Suprapubic skin (tissue), 4 donors: Measurements from ENCODE around the gene ASCL5. TPM values are rescaled to one million over a fixed set of nuclear protein-coding genes. Genes with fewer than 3 reads are reported as not detected.
A peak's percentile ranks its signal among the peaks of the same experiment; 100 is the strongest.

Source experiments
- DNase-seq, 2 donors: peaks; one replicate each; pipeline ENCODE4 v3.0.0-alpha.2; 2019; ENCODE audit warnings: low spot score in 2 of 2
- H3K27ac ChIP-seq: fragments of 200-600 bp; sonication (generic); one replicate; pipeline ENCODE4 v1.5.1; 2019
- H3K27me3 ChIP-seq: fragments of 200-600 bp; sonication (generic); one replicate; pipeline ENCODE4 v1.5.1; 2019
- H3K36me3 ChIP-seq: fragments of 200-600 bp; sonication (generic); one replicate; pipeline ENCODE4 v1.5.1; 2019
- H3K4me1 ChIP-seq: fragments of 200-600 bp; sonication (generic); one replicate; pipeline ENCODE4 v1.5.1; 2019
- H3K4me3 ChIP-seq: fragments of 200-600 bp; sonication (generic); one replicate; pipeline ENCODE4 v1.5.1; 2019; ENCODE audit warnings: mild to moderate bottlenecking
- H3K9me3 ChIP-seq: fragments of 200-600 bp; sonication (generic); one replicate; pipeline ENCODE4 v1.5.1; 2019
- CTCF ChIP-seq, 2 donors: fragments of 200-600 bp in 1 of 2; fragments of 450-650 bp in 1 of 2; sonication (generic) in 1 of 2; IDR thresholded peaks; one replicate each; pipeline ENCODE4 v1.5.1; 2016 to 2019; ENCODE audit warnings: antibody characterized with exemption in 2 of 2, mild to moderate bottlenecking in 1 of 2, moderate library complexity in 1 of 2
- EP300 ChIP-seq: sonication (generic); formaldehyde crosslinking; IDR thresholded peaks from one replicate; pipeline ENCODE4 v1.6.1; 2017; ENCODE audit warnings: antibody characterized with exemption
- POLR2A ChIP-seq, 2 donors: fragments of 450-650 bp; IDR thresholded peaks; one replicate each; pipeline ENCODE4 v1.6.1; 2017; ENCODE audit warnings: antibody characterized with exemption in 2 of 2, mild to moderate bottlenecking in 2 of 2, moderate library complexity in 2 of 2
- POLR2AphosphoS5 ChIP-seq, 3 donors: sonication (generic); formaldehyde crosslinking; IDR thresholded peaks; one replicate each; pipeline ENCODE4 v1.6.1; 2017; ENCODE audit warnings: antibody characterized with exemption in 3 of 3
- WGBS: methylation state at CpG from one replicate; pipeline ENCODE4 v1.1.5; 2018; 5-methylcytosine and 5-hydroxymethylcytosine counted together
- total RNA-seq, 4 donors: library from RNA; depleted of rRNA; stranded (reverse); fragments of >200 nt; gene quantifications; one replicate each; pipeline ENCODE4 v1.1.0, GENCODE V29; 2016

The ASCL5 gene
- total RNA-seq, 4 donors from 2014 or later, result not detected

- peaks cover 6% of the 10 kb centered on the region for H3K4me1 ChIP-seq
- H3K4me3 ChIP-seq, result no peak overlapping the region
- H3K9me3 ChIP-seq, result no peaks in the 10 kb centered on the region
- H3K27ac ChIP-seq, result no peak overlapping the region
- peak in 1 of 2 donors; percentile 50 for DNase-seq
- TF ChIP-seq POLR2AphosphoS5 (IDR thresholded peaks at IDR 0.05), result no peak
- TF ChIP-seq CTCF (IDR thresholded peaks at IDR 0.05), result no peak
- TF ChIP-seq EP300, result no peak
- TF ChIP-seq POLR2A (IDR thresholded peaks at IDR 0.05), result no peak
- H3K27me3 ChIP-seq, result no peaks in the 10 kb centered on the region
- 93% methylated on average over 13 of the region's 13 CpGs for WGBS
- H3K36me3 ChIP-seq, result peaks cover 57% of the 10 kb centered on the region
These were observed 20.5 kb upstream of the ASCL5 start for GRCh38 chr1:201147396-201148015.

GRCh38 chr1:201146626-201147390 lies 19.8 kb upstream of the ASCL5 start:
- no peak overlapping the region for H3K4me3 ChIP-seq
- DNase-seq, result peak in 1 of 2 donors; percentile 49
- peaks cover 12% of the 10 kb centered on the region for H3K4me1 ChIP-seq
- H3K36me3 ChIP-seq, result peaks cover 61% of the 10 kb centered on the region
- WGBS, result 92% methylated on average over 17 of the region's 17 CpGs
- H3K27me3 ChIP-seq, result no peaks in the 10 kb centered on the region
- H3K27ac ChIP-seq, result no peak overlapping the region
- no peaks in the 10 kb centered on the region for H3K9me3 ChIP-seq
- TF ChIP-seq CTCF (IDR thresholded peaks at IDR 0.05) (no peak), POLR2AphosphoS5 (IDR thresholded peaks at IDR 0.05) (no peak), POLR2A (IDR thresholded peaks at IDR 0.05) (no peak), EP300 (no peak)

- no peak overlapping the region for H3K27ac ChIP-seq
- H3K36me3 ChIP-seq, result peaks cover 65% of the 10 kb centered on the region
These were observed 18.8 kb upstream of the ASCL5 start for GRCh38 chr1:201145816-201146215.

GRCh38 chr1:201145132-201145531 lies 18.1 kb upstream of the ASCL5 start:
- no peak for TF ChIP-seq CTCF (IDR thresholded peaks at IDR 0.05)
- no peak for TF ChIP-seq POLR2AphosphoS5 (IDR thresholded peaks at IDR 0.05)
- no peak for TF ChIP-seq POLR2A (IDR thresholded peaks at IDR 0.05)
- no peak for TF ChIP-seq EP300
- Histone ChIP-seq H3K9me3 (no peaks in the 10 kb centered on the region), H3K27ac (no peak overlapping the region), H3K27me3 (no peaks in the 10 kb centered on the region), H3K36me3 (peaks cover 69% of the 10 kb centered on the region), H3K4me3 (no peak overlapping the region), H3K4me1 (peaks cover 12% of the 10 kb centered on the region)
- 68% methylated on average over 3 of the region's 3 CpGs for WGBS
- DNase-seq, result peak in 1 of 2 donors; percentile 44

More at GRCh38 chr1:201145816-201146215, 18.8 kb upstream of the ASCL5 start:
- Histone ChIP-seq H3K27me3 (no peaks in the 10 kb centered on the region), H3K9me3 (no peaks in the 10 kb centered on the region), H3K4me3 (no peak overlapping the region), H3K4me1 (peaks cover 12% of the 10 kb centered on the region)
- peak in 1 of 2 donors; percentile 36 for DNase-seq
- no peak for TF ChIP-seq POLR2AphosphoS5 (IDR thresholded peaks at IDR 0.05)
- TF ChIP-seq POLR2A (IDR thresholded peaks at IDR 0.05), result no peak
- TF ChIP-seq CTCF (IDR thresholded peaks at IDR 0.05), result no peak
- no peak for TF ChIP-seq EP300
- 96% methylated on average over 7 of the region's 7 CpGs for WGBS

GRCh38 chr1:201144701-201145100 lies 17.7 kb upstream of the ASCL5 start:
- DNase-seq, result peak in 1 of 2 donors; percentile 19
- Histone ChIP-seq H3K9me3 (no peaks in the 10 kb centered on the region), H3K27me3 (no peaks in the 10 kb centered on the region), H3K4me3 (no peak overlapping the region), H3K4me1 (peaks cover 12% of the 10 kb centered on the region), H3K27ac (no peak overlapping the region), H3K36me3 (peaks cover 73% of the 10 kb centered on the region)
- TF ChIP-seq POLR2AphosphoS5 (IDR thresholded peaks at IDR 0.05) (no peak), POLR2A (IDR thresholded peaks at IDR 0.05) (no peak), CTCF (IDR thresholded peaks at IDR 0.05) (no peak), EP300 (no peak)
- whole genome bisulfite sequencing, result 84% methylated on average over 5 of the region's 5 CpGs
